Bone marrow (tissue), 2 donors: Measurements from ENCODE around the gene HSF5.
"Not testable (repeated sequence)": the region's sequence is repeated elsewhere in the genome, so short reads cannot be mapped to it uniquely, and the experiment has no call there.

Experiments
- DNase-seq, 2 donors: peaks; one replicate each; lab custom pipeline; 2025; lab: John Stamatoyannopoulos, UW

HSF5 gene

GRCh38 chr17:58516644-58517377, 28.6 kb upstream of the HSF5 start:
- no peak for DNase-seq

DNA sequence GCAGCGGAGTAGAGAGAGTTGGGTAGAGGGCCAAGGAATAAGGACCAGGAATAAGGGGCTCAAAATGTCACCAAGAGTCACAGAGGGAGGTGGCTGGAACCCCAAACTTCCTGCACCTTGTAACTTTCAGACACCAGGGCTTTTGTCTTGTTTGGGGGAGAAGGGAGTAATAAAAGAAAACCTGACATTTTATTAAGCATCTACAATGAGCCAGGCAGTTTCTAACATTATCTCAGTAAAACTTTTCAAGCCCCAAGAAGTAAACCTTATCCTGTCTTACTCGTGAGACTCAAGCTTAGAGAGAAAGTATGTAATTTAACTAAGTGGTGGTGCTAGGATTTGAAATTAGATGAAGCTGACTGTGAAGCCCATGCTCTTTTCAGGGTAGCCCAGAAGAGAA, 27.1 kb upstream of the HSF5 start:
- no peak for DNase-seq

DNA sequence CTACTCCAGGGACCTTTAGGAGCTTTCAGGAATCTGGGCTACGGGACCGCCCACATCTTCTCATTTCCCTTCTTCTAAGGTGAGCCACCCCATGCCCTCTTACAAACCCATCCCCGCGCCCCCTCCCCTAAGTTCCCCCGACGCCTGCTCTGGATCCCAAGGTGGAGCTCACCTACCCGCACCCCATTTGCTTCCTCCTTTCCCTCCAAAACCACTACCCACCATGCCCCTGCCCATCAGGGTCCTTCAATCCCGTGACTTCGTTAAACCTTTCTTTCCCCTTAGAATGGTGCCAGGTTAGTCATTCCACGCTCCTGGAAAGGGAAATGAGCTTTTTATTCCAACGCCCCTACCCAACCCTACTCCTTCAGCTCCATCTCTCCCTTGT, 26.6 kb upstream of the HSF5 start:
- DNase-seq: no peak

DNA sequence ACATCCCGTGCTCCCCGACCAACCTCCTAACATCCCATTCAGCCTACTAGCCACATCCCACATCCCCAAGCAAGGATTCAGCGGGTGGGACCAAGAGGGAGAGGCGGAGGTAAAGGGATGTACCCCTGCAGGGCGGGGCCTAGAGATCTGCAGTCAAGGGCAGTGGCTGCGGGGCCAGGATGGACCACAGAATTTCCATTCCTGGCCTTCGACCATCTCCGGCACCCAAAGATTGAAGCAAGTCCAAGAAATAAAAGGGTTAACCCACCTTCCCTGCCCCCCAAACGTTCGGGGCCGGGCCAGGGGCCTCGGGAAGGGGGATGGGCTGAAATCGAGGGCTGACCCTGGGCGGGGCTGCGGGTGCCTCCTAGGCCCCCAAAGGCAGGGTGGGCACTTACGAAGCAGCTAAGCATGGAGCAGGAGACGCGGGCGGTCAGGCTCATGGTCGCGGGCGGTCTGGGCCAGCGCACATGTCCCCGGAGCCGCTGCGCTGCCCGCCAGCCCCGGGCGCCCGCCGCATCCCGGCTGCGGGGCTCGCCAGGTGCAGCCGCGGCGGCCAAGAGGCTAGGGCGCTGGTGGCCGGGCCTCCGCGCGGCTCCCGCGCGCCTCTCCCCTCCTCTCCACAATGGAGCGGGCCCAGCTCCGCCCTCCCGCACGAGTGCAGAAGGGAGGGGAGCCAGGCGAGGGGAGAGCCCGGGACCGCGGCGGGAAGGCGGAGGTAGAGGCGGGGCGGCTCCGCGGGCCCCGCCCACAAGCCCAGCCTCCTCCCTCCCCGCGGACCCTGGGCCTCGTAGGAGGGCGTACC, 26.0 kb upstream of the HSF5 start, which contains the start of gene MTMR4:
TSS of gene MTMR4 (minus strand) at position 674 of the 805 bp plus-strand sequence. CDS start at position 443, 231 bp downstream.
- DNase-seq: peak; percentile 25 to 40

- DNase-seq: no peak
These were observed 25.2 kb upstream of the HSF5 start for GRCh38 chr17:58513267-58513964.

DNA sequence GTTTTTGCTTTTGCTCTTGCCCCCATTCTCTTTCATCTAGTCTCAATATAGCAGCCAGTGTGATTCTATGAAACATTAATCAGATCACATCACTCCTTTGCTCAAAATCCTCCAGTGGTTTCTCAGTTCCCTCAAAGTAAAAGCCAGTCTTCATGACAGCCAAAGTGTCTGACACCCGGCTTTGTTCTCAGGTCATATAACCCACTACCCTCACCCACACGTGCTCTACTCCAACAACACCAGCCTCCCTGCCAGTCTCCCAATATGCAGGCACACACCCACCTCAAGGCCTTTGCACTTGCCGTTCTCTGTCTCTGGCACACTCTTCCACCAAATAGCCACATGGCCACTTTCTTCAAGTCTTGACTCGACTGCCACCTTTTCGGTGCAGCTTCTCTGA, 21.9 kb upstream of the HSF5 start:
- no peak for DNase-seq

DNA sequence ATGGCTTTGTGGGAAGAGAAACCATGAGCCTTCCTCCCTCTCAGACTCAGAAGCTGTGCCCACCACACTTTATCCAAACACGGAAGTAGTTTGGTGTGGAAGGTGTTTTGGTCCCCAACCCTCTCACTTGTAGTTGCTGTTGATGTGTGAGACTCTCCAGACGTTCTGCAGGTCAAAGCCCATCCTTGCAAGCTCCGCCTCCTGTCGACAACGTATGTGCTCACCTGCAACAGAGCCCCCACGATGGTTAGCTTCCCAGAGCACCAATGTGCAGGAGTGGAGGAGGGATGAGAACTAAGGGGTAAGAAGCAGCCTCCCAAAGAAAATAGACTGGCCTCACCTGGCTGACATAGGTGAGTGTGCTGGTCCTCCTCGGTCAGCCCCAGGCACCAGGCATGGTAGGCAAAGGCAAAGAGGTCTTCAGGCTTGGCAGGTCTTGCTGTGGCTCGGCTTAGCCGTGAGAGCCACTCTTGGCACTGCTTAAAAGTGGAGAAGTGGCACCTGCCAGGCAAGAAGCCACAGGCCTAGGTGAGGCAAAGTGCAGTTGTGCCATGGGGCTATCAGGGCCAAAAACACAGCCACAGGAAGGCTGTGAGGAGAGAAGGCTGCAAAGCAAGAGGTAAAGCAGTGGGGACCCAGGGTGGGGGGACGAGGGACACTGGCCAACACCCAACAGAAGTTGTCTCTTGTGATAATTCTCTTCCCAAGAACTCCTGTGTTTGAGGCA, 20.3 kb upstream of the HSF5 start:
- no peak for DNase-seq

GRCh38 chr17:58507123-58507634, 19.0 kb upstream of the HSF5 start:
- no peak for DNase-seq

GRCh38 chr17:58506354-58507080, 18.3 kb upstream of the HSF5 start:
- no peak for DNase-seq

GRCh38 chr17:58504826-58505351, 16.7 kb upstream of the HSF5 start:
- DNase-seq: peak in 1 of 2 donors; percentile 21

GRCh38 chr17:58503866-58504265, 15.7 kb upstream of the HSF5 start:
- DNase-seq: no peak

- DNase-seq: not testable (repeated sequence)
These were observed 14.9 kb upstream of the HSF5 start for GRCh38 chr17:58503134-58503533.

DNA sequence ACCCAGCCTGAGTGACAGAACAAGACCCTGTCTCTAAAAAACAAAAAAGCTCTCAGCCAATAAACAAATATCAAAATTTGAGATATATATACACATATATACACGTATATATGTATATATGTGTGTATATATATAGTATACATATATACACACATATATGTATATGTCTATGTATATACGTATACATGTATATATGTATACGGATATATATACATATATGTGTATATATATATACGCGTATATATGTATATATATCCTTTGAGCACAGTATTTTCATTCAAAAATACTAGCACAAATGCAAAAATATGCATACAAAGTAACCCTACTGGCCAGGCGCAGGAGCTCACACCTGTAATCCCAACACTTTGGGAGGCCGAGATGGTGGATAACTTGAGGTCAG, 13.2 kb upstream of the HSF5 start:
- no peak for DNase-seq

- no peak for DNase-seq
These were observed 10.1 kb upstream of the HSF5 start for GRCh38 chr17:58498177-58498828.

- DNase-seq: no peak
These were observed 5.3 kb upstream of the HSF5 start for GRCh38 chr17:58493506-58493905.

DNA sequence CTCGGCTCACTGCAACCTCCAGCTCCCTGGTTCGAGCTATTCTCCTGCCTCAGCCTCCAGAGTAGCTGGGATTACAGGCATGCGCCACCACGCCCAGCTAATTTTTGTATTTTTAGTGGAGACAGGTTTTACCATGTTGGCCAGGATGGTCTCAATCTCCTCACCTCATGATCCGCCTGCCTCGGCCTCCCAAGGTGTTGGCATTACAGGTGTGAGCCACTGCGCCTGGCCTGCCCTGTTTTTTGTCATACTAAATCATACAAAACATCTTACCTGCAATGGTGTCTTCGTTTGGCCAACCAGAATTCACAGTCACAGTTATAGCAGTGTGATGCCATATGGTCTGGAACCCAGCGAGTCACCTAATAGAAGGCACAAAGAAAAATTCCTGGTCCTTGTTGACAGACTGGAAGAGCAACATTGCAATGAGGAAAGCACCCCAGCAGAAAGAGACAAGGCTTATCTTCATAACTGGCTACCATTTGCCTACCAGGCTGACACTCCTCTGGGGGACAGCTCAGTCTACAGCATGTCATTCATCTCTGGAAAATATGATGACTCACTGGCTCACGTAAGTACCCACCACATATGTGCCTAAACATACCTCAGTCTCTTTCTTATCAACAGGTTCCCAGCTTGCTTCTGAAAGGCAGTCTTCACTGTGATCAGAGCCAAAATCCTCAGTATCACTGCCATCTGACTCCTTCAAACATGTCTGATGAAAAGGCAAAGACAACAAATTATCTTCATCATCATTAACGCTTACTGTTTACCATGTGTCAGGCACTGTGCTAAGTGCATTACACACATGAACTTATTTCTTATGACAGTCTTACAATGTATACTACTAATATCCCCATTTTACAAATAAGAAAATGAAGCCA, 4.3 kb upstream of the HSF5 start:
- no peak for DNase-seq

- no peak for DNase-seq
These were observed 3.4 kb upstream of the HSF5 start for GRCh38 chr17:58491510-58492045.

DNA sequence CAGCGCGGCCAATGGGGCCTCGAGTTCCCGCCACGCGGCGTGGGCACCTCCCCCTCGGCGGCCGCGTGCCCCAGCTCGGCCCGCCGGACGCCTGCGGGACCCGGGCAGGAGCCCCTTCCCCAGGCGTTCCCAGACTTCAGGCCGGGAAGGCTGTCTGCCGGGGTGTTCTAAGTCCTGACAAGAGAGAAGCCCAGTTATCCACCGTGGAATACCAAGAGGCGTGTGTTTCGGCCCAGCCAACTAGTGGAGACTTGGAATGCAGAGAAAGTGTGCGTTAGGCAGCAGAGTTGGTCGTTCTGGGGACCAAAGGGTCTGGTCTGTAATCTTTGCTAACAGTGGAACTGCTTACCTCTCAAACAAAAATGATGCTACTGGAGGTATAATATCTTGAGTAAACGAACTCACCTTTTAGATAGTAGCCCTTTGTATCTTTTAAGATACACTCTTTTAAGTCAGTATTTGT, 251 bp upstream of the HSF5 start:
- no peak for DNase-seq

GRCh38 chr17:58484600-58484999, 3.6 kb downstream of the HSF5 start:
- DNase-seq: no peak
